H1 (cell line): ENCODE results near the gene SCAMP5. TPM values are rescaled to one million over a fixed set of nuclear protein-coding genes. Genes with fewer than 3 reads are reported as not detected.
A peak's percentile ranks its signal among the peaks of the same experiment; 100 is the strongest.

Source experiments
- CTCF ChIA-PET: fragments of 300-600 bp; sonication (Branson Sonifier 250); formaldehyde crosslinking; loops from one replicate; lab custom pipeline; 2021; ENCODE audit not compliant: partially characterized antibody; lab: Charles Lee
- POLR2A ChIA-PET: fragments of 300-600 bp; sonication (Branson Sonifier 250); formaldehyde crosslinking; loops from one replicate; lab custom pipeline; 2021; ENCODE audit warnings: inconsistent platforms; ENCODE audit not compliant: partially characterized antibody; lab: Charles Lee
- DNase-seq, 2 experiments: peaks; one replicate each; pipeline versions ENCODE4 v3.0.0 to v3.0.0-alpha.2; 2010 to 2022; ENCODE audit warnings: low spot score in 2 of 2, low read depth in 1 of 2, mixed read lengths in 1 of 2
- FAIRE-seq: peaks from 2 replicates; lab custom pipeline; 2011; peaks lifted over from hg19 to GRCh38; lab: Jason Lieb, UNC
- H2AFZ ChIP-seq: 2 replicates; pipeline ENCODE4 v1.8.1; 2012; ENCODE audit warnings: low read length, inconsistent platforms
- H2AK5ac ChIP-seq: 2 replicates; pipeline ENCODE4 v1.6.1; 2013; ENCODE audit warnings: low read depth, low read length
- H2BK120ac ChIP-seq: replicated peaks from 2 replicates; pipeline ENCODE3; 2013; ENCODE audit warnings: low read depth, low read length, inconsistent platforms
- H2BK12ac ChIP-seq: 2 replicates; pipeline ENCODE4 v1.6.1; 2013; ENCODE audit warnings: low read depth, low read length
- H2BK15ac ChIP-seq: 2 replicates; pipeline ENCODE4 v1.6.1; 2013; ENCODE audit warnings: low read length
- H2BK20ac ChIP-seq: 2 replicates; pipeline ENCODE4 v1.6.1; 2013; ENCODE audit warnings: low read length
- H2BK5ac ChIP-seq: 2 replicates; pipeline ENCODE4 v1.6.1; 2013; ENCODE audit warnings: low read depth, low read length
- H3K14ac ChIP-seq: 2 replicates; pipeline ENCODE4 v1.6.1; 2013; ENCODE audit warnings: inconsistent platforms; ENCODE audit not compliant: insufficient read length
- H3K18ac ChIP-seq: 2 replicates; pipeline ENCODE4 v1.6.1; 2013; ENCODE audit warnings: low read length; ENCODE audit errors: extremely low read depth
- H3K23ac ChIP-seq: 2 replicates; pipeline ENCODE4 v1.6.1; 2013; ENCODE audit warnings: inconsistent platforms; ENCODE audit not compliant: insufficient read length
- H3K23me2 ChIP-seq: 2 replicates; pipeline ENCODE4 v1.6.1; 2013; ENCODE audit warnings: low read depth, low read length
- H3K27ac ChIP-seq: 2 replicates; pipeline ENCODE4 v1.6.1; 2011; ENCODE audit warnings: low read depth, low read length, inconsistent platforms
- H3K27me3 ChIP-seq, 4 experiments: replicated peaks in 1 of 4; 1 replicate in 1 of 4; 2 replicates in 3 of 4; pipeline versions ENCODE4 v1.6.1 to v1.8.1; 2011 to 2013; ENCODE audit warnings: low read length in 3 of 4, mild to moderate bottlenecking in 3 of 4, inconsistent platforms in 2 of 4, mixed read lengths in 2 of 4, moderate library complexity in 1 of 4; ENCODE audit not compliant: control insufficient read depth in 3 of 4, insufficient read depth in 3 of 4; ENCODE audit errors: extremely low read depth in 1 of 4
- H3K36me3 ChIP-seq, 4 experiments: 2 replicates each; pipeline versions ENCODE4 v1.6.1 to v1.8.1; 2011 to 2013; ENCODE audit warnings: mild to moderate bottlenecking in 4 of 4, low read length in 3 of 4, moderate library complexity in 2 of 4, control low read depth in 1 of 4, inconsistent platforms in 1 of 4; ENCODE audit not compliant: insufficient read depth in 4 of 4, control insufficient read depth in 2 of 4
- H3K4ac ChIP-seq: replicated peaks from 2 replicates; pipeline ENCODE3; 2013; ENCODE audit warnings: low read length, low read depth, mixed read lengths, inconsistent platforms; ENCODE audit not compliant: insufficient read length
- H3K4me1 ChIP-seq, 4 experiments: replicated peaks in 1 of 4; 1 replicate in 1 of 4; 2 replicates in 3 of 4; pipeline versions ENCODE4 v1.6.1 to v1.8.1; 2011 to 2013; ENCODE audit warnings: low read length in 3 of 4, inconsistent platforms in 2 of 4, mixed read lengths in 1 of 4; ENCODE audit not compliant: insufficient read depth in 4 of 4, control insufficient read depth in 3 of 4
- H3K4me2 ChIP-seq, 2 experiments: 2 replicates each; pipeline versions ENCODE4 v1.6.1 to v1.8.1; 2011 to 2013; ENCODE audit warnings: low read depth in 2 of 2, low read length in 2 of 2, control low read depth in 1 of 2, inconsistent platforms in 1 of 2, mild to moderate bottlenecking in 1 of 2; ENCODE audit not compliant: insufficient read depth in 1 of 2
- H3K4me3 ChIP-seq, 4 experiments: fragments of 200-600, 300-600 bp in 1 of 4; sonication (generic), shearing (Covaris generic), sonication (Bioruptor Twin) in 1 of 4; 2 replicates each; pipeline versions ENCODE4 v1.5.1 to v1.8.1; 2011 to 2016; ENCODE audit warnings: low read length in 4 of 4, low read depth in 3 of 4, control low read depth in 2 of 4, inconsistent platforms in 2 of 4, mild to moderate bottlenecking in 2 of 4, mixed read lengths in 1 of 4, moderate library complexity in 1 of 4; ENCODE audit not compliant: insufficient read depth in 2 of 4; ENCODE audit errors: extremely low read depth in 1 of 4
- H3K56ac ChIP-seq: replicated peaks from 2 replicates; pipeline ENCODE3; 2013; ENCODE audit warnings: low read depth, mild to moderate bottlenecking, mixed read lengths, low read length, inconsistent platforms; ENCODE audit not compliant: insufficient read length
- H3K79me1 ChIP-seq: 2 replicates; pipeline ENCODE4 v1.6.1; 2013; ENCODE audit warnings: low read depth, low read length, control low read depth
- H3K79me2 ChIP-seq, 2 experiments: 2 replicates each; pipeline versions ENCODE4 v1.6.1 to v1.8.1; 2012 to 2013; ENCODE audit warnings: low read length in 2 of 2, mild to moderate bottlenecking in 2 of 2, inconsistent platforms in 1 of 2; ENCODE audit not compliant: insufficient read depth in 2 of 2, control insufficient read depth in 1 of 2
- H3K9ac ChIP-seq, 4 experiments: replicated peaks in 1 of 4; 1 replicate in 1 of 4; 2 replicates in 3 of 4; pipeline versions ENCODE4 v1.6.1 to v1.8.1; 2011 to 2013; ENCODE audit warnings: low read depth in 3 of 4, low read length in 3 of 4, control low read depth in 2 of 4, mild to moderate bottlenecking in 2 of 4, moderate library complexity in 2 of 4, inconsistent platforms in 1 of 4; ENCODE audit errors: extremely low read depth in 1 of 4
- H3K9me3 ChIP-seq, 2 experiments: 2 replicates each; pipeline versions ENCODE4 v1.6.1 to v1.8.1; 2012 to 2013; ENCODE audit warnings: mild to moderate bottlenecking in 2 of 2, moderate library complexity in 2 of 2, control low read depth in 1 of 2, inconsistent platforms in 1 of 2, low read depth in 1 of 2, low read length in 1 of 2, mixed read lengths in 1 of 2; ENCODE audit not compliant: insufficient read depth in 2 of 2
- H4K20me1 ChIP-seq, 2 experiments: replicated peaks in 1 of 2; 2 replicates each; pipeline versions ENCODE3 to v1.8.1; 2011 to 2013; ENCODE audit warnings: inconsistent platforms in 2 of 2, low read length in 2 of 2, mild to moderate bottlenecking in 1 of 2; ENCODE audit not compliant: insufficient read depth in 2 of 2, control insufficient read depth in 1 of 2
- H4K5ac ChIP-seq: 2 replicates; pipeline ENCODE4 v1.6.1; 2013; ENCODE audit warnings: low read length, low read depth, mixed read lengths, inconsistent platforms; ENCODE audit not compliant: insufficient read length
- H4K8ac ChIP-seq: 2 replicates; pipeline ENCODE4 v1.8.0; 2013; ENCODE audit warnings: mild to moderate bottlenecking, moderate library complexity, low read length, inconsistent platforms; ENCODE audit not compliant: insufficient read depth; ENCODE audit errors: extremely low read depth
- H4K91ac ChIP-seq: replicated peaks from 2 replicates; pipeline ENCODE3; 2013; ENCODE audit warnings: low read length, mixed read lengths, inconsistent platforms; ENCODE audit not compliant: insufficient read length
- ASH2L ChIP-seq: fragments of 200-600, 300-600 bp; sonication (generic); IDR thresholded peaks from one replicate; pipeline ENCODE4 v1.7.1; 2017; ENCODE audit warnings: low read length
- BRCA1 ChIP-seq: IDR thresholded peaks from 2 replicates; pipeline ENCODE4 v1.6.1; 2012; ENCODE audit warnings: low read depth, low read length, improper control_type of control experiment
- CHD2 ChIP-seq: IDR thresholded peaks from 2 replicates; pipeline ENCODE4 v1.6.1; 2012; ENCODE audit warnings: low read length, improper control_type of control experiment
- GABPA ChIP-seq: IDR thresholded peaks from 2 replicates; pipeline ENCODE4 v1.6.1; 2011; ENCODE audit warnings: mild to moderate bottlenecking, low read length, moderate library complexity, borderline replicate concordance; ENCODE audit not compliant: insufficient read depth
- GTF2F1 ChIP-seq: IDR thresholded peaks from 2 replicates; pipeline ENCODE4 v1.6.1; 2012; ENCODE audit warnings: low read depth, low read length, improper control_type of control experiment, borderline replicate concordance
- PHF8 ChIP-seq: fragments of 200-600 bp; sonication (generic); conservative IDR thresholded peaks from 2 replicates; pipeline ENCODE4 v1.7.1; 2012; ENCODE audit warnings: low read depth, mild to moderate bottlenecking, inconsistent platforms, low read length, moderate library complexity
- POLR2AphosphoS5 ChIP-seq: IDR thresholded peaks from 2 replicates; pipeline ENCODE4 v1.6.1; 2011; ENCODE audit warnings: low read depth, low read length
- SP2 ChIP-seq: IDR thresholded peaks from 2 replicates; pipeline ENCODE4 v1.6.1; 2012; ENCODE audit warnings: mild to moderate bottlenecking, low read length, inconsistent platforms
- SRF ChIP-seq: IDR thresholded peaks from 2 replicates; pipeline ENCODE4 v1.6.1; 2011; ENCODE audit warnings: mild to moderate bottlenecking, low read depth, low read length, moderate library complexity
- TBP ChIP-seq: IDR thresholded peaks from 2 replicates; pipeline ENCODE4 v1.6.1; 2011; ENCODE audit warnings: low read depth, low read length, improper control_type of control experiment
- TCF12 ChIP-seq: IDR thresholded peaks from 2 replicates; pipeline ENCODE4 v1.6.1; 2011; ENCODE audit warnings: low read depth, mild to moderate bottlenecking, low read length
- WGBS, 2 experiments: shearing (Covaris generic) in 1 of 2; methylation state at CpG; one replicate each; pipeline versions ENCODE4 v1.1.6 to v1.1.7; 2013 to 2015; ENCODE audit warnings: low lambda C conversion rate in 2 of 2, mixed read lengths in 2 of 2, inconsistent platforms in 1 of 2, low coverage in 1 of 2, missing lambda C conversion rate in 1 of 2; ENCODE audit not compliant: insufficient replicate concordance in 2 of 2, insufficient coverage in 1 of 2, insufficient read length in 1 of 2; ENCODE audit errors: extremely low coverage in 1 of 2, missing lambda C conversion rate in 1 of 2; 5-methylcytosine and 5-hydroxymethylcytosine counted together
- polyA plus RNA-seq, 7 experiments: library from polyadenylated mRNA; depleted of rRNA in 3 of 7; stranded (reverse) in 5 of 7; unstranded in 2 of 7; fragments of >200 nt in 5 of 7; fragments of 200-250 nt in 2 of 7; gene quantifications; 1 replicate in 5 of 7; 2 replicates in 1 of 7; 4 replicates in 1 of 7; pipeline versions ENCODE4 v1.2.1 to v1.2.3, GENCODE V29; 2011 to 2013; ENCODE audit warnings: missing spikeins in 2 of 7, mixed read lengths in 2 of 7
- total RNA-seq: library from RNA; stranded (reverse); fragmentation: NEBNext Ultra II Directional; extraction: Animal tissue kit (Norgen Biotek cat#: 25700); gene quantifications from 2 replicates; pipeline ENCODE4 v1.2.1, GENCODE V29; 2021

Gene SCAMP5
- total and polyA plus RNA-seq, 2 of the 8 experiments (the other 6 are each of a cell fraction or from before 2014, with no cell fraction given), result 55.4 to 94.7 TPM

GRCh38 chr15:74955796-74956647, 39.3 kb upstream of the SCAMP5 start:
- DNase-seq, result peak in 1 of 2 experiments; percentile 84
- H2BK12ac ChIP-seq, result peak overlapping the region; percentile 92; the same call in 1 of the 2 replicates
- peak overlapping the region; percentile 3 for H3K4ac ChIP-seq
- H3K23ac ChIP-seq, result no peak overlapping the region
- H2AFZ ChIP-seq, result no peak overlapping the region
- no peak overlapping the region; the same call in 1 of the 2 replicates for H2BK15ac ChIP-seq
- H2BK5ac ChIP-seq, result peak overlapping the region; percentile 49; the same call in 1 of the 2 replicates
- H2AK5ac ChIP-seq, result no peak overlapping the region
- H3K14ac ChIP-seq, result no peak overlapping the region
- H3K79me2 ChIP-seq, result peaks cover 0 to 19% of the 10 kb centered on the region in 2 experiments; a peak in 2 of 4 replicates
- FAIRE-seq, result no peak
- H3K18ac ChIP-seq, result peak overlapping the region; percentile 93
- peaks cover 38% of the 10 kb centered on the region for H3K23me2 ChIP-seq
- H4K8ac ChIP-seq, result peak overlapping the region; percentile 91
- H3K36me3 ChIP-seq, result no peaks in the 10 kb centered on the region
- H3K56ac ChIP-seq, result peak overlapping the region; percentile 56
- peak overlapping the region; percentile 95 to 98 for H3K4me2 ChIP-seq
- peak overlapping the region; percentile 33; the same call in 1 of the 2 replicates for H3K27ac ChIP-seq
- peak overlapping the region; percentile 54 for H2BK120ac ChIP-seq
- POLR2A ChIA-PET, result interaction anchor here (0.7 to 5.7 kb wide), 14 partner anchors 9 to 249 kb away, joined by 3 to 29 read pairs (median 5); partner anchors contain the start of genes C15orf39, COX5A, FAM219B and PPCDC
- peaks cover 5 to 34% (median 33%) of the 10 kb centered on the region in 4 experiments for H3K27me3 ChIP-seq
- H2BK20ac ChIP-seq, result no peak overlapping the region
- peak overlapping the region; percentile 97 for H4K91ac ChIP-seq
- 4% methylated on average over 84 of the region's 88 CpGs; no CpG with 5 or more reads in 1 of the 2 experiments for WGBS, 2 experiments
- peaks cover 0 to 4% of the 10 kb centered on the region in 2 experiments for H4K20me1 ChIP-seq
- CTCF ChIA-PET, result interaction anchor here (0.6 to 4.6 kb wide), 18 partner anchors 8 to 184 kb away, joined by 3 to 20 read pairs (median 4); partner anchors contain the start of genes COX5A and SCAMP5
- H3K79me1 ChIP-seq, result 0 out of 2 replicates have a peak, but pooled peaks cover 1% of the 10 kb centered on the region
- H3K4me3 ChIP-seq, result peak overlapping the region; percentile 41 to 77 (median 69)
- peak overlapping the region; percentile 35 to 89 (median 56); a peak in 6 of 7 replicates for H3K9ac ChIP-seq
- H3K9me3 ChIP-seq, result no peaks in the 10 kb centered on the region
- H3K4me1 ChIP-seq, result peaks cover 0 to 24% (median 13%) of the 10 kb centered on the region in 4 experiments; a peak in 6 of 7 replicates
- peak overlapping the region; percentile 61 for H4K5ac ChIP-seq
- TF ChIP-seq ASH2L (peak; percentile 69), GTF2F1 (no peak; the same call in 1 of the 2 replicates), POLR2AphosphoS5 (no peak), BRCA1 (no peak), CHD2 (peak; percentile 48; the same call in 1 of the 2 replicates), SRF (no peak), TCF12 (no peak), SP2 (no peak), GABPA (peak; percentile 13; the same call in 1 of the 2 replicates), PHF8 (peak; percentile 78; the same call in 1 of the 2 replicates), TBP (peak; percentile 26; the same call in 1 of the 2 replicates)
